Activated T-helper 9 cell treated with anti-CD3 and anti-CD28 coated beads, Interleukin-2, amount 50 U/mL, for 16 hours (primary cell): Measurements from ENCODE around the gene PHRF1.
A peak's percentile ranks its signal among the peaks of the same experiment; 100 is the strongest.
"Not testable (repeated sequence)": the region's sequence is repeated elsewhere in the genome, so short reads cannot be mapped to it uniquely, and the experiment has no call there.

ENCODE experiments used
- DNase-seq: peaks from one replicate; pipeline ENCODE4 v3.0.0-alpha.2; 2020; ENCODE audit warnings: low read depth

Gene PHRF1

GRCh38 chr11:574031-574570, 2.2 kb upstream of the PHRF1 start:
- not testable (repeated sequence) for DNase-seq

DNA sequence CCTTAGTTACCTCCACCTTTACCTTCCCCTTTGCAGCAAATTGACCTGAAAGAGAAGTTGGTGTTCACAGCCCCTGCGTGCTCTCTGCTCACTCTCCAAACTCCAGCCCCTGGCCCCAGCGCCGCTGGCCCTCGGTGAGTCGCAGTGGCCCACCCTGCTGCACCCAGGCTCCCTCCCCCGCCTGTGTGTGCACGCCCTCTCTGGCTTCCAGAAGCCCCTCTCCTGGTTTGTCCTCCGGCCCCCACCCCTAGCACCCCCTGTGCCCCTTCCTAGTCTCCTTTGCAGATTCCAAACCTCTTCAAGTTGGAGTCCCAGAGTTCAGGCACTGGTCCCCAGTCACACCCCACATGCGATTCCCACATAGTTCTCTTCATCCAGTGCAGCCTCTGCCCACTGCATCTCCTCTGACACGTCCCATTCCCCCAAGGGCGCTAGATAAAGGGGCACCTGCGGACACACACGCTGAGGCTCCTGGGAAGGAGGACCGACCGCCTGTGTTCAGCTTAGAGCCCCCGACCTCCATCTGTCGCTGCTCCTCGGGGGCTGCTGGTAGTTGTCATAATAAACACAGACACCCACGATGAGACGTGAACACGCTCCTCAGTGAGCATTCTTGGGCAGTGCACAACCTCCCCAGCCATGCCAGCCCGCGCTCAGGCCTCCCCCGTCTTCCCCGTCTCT, 1.5 kb upstream of the PHRF1 start:
- no peak for DNase-seq

GRCh38 chr11:575313-575995, 816 bp upstream of the PHRF1 start:
- DNase-seq = no peak

DNA sequence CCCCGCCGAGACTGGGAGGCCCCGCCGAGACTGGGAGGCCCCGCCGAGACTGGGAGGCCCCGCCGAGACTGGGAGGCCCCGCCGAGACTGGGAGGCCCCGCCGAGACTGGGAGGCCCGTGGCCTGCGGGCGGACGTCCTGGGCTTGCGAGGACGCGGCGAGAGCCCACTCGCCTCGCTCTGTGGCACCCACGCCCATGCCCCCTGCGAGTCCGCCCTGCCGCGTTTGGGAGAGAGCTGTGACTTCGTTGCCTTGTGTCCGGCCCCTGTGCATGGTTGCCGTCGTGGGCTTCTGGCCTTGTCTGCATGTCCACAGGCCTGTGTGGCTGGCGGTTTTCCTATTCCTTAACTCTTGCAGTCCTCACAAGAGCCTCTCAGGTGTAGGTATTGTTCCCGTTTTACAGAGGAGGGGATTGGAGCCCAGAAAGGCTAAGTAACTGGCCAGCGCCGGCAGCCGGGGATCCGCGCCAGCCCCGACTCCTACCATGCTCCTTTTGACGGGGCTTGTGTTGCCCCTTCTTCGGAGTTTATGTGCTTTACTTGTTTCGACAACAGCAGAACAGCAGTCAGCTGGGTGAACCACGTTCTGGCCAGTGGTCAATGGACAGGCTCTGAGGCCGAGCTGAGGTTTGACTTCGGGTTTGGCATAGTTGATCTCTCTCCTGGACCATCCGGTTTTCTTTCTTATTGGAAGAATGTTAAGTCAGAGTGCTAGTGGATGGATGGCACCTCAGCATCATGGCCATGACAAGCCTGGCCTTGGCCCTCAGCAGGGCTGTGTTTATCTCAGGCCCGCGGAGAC, 741 bp downstream of the PHRF1 start:
- DNase-seq = no peak

DNA sequence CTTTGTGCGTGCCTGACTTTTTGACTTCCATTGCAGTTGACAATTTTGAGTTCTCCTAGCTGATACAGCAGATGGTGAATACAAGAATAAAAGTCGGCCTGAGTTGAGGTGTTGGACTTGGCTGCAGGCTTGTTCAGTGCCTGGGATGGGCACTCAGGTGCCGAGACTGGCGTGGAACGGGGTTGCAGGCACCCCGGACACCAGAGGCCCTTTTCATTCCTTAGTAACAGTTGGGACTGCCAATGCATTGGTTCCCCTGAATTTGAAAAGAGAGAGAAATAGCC, 1.3 kb downstream of the PHRF1 start:
- no peak for DNase-seq

DNA sequence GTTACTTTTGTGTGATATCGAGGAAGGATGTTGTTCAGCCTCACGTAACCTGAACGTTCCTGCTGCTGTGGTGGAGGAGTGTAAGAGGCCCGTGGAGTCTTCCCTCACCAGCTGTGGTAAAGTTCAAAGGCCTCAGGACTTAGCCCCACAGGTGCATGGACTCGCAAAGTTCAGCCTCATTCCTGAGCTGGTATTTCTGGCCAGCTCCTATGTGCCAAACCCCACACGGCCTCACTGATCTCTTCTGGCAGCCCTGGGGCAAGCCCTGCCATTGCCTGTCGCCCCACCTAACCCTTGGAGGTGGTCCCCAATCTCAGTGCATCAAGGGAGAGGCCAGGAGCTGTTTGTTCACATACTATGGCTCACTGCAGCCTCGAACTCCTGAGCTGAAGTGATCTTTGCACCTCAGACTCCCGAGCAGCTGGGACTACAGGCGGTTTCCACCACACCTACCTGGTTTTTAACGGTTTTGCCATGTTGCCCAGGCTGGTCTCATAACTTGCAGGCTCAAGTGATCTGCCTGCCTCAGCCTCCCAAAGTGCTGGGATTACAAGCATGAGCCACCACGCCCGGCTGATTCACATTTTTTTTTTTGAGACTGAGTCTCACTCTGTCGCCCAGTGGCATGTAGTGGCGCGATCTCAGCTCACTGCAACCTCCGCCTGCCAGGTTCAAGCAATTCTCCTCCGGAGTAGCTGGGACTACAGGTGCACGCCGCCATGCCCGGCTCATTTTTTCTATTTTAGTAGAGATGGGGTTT, 2.2 kb downstream of the PHRF1 start:
- no peak for DNase-seq

DNA sequence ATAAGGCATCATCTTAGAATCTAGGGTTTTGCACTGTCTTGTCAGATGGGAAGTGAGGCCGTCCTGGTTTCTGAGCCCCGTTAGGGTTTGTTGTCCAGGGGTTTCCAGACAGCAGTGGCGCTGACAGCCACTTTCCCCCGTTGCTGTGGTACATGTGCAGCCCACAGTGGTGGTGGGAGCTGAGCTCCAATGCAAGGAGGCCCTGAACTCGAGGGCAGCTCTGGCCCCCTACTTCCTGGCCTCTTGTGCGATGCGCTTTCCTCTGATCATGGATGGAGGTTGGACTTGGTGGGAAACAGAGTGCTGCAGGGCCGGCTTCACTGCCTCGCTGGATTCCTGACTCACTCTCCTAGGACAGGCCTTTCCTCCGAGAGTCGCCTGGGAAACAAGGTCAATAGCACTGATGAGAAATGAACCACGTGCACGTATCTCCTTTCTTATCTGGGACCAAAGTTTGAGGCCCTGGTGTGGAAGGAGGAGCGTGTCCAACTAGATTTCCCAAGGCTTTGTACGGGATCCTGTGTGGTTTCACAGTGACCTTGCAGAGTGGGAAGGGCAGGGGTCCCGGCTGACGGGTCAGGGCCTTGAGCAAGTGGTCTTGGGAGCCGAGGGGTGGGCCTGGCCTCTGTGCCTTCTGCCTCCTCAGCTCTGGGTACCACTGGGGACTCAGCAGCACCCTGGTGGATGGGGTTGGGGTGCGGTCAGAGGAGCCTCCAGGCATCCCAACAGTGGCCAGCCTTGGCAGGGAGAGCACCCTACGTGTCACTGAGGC, 3.7 kb downstream of the PHRF1 start:
- DNase-seq = no peak

- no peak for DNase-seq
These were observed 5.1 kb downstream of the PHRF1 start for GRCh38 chr11:581342-581741.

DNA sequence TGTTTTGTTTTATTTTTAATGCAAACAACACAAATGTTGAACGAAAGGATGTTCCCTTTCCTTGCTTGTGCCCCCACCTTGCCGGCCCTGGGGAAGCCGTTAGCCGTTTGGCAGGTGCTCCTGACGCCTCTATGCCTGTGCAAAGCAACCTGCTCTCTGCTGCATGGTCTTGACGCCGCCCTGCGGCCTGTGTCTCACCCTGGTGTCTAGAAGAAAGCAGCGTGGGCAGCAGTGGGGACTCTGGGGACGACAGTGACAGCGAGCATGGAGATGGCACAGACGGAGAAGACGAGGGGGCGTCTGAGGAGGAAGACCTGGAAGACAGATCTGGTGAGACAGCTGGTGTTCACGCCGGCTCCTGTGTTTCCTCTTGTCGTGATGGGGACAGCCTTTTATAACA, 5.5 kb downstream of the PHRF1 start:
- DNase-seq = no peak

DNA sequence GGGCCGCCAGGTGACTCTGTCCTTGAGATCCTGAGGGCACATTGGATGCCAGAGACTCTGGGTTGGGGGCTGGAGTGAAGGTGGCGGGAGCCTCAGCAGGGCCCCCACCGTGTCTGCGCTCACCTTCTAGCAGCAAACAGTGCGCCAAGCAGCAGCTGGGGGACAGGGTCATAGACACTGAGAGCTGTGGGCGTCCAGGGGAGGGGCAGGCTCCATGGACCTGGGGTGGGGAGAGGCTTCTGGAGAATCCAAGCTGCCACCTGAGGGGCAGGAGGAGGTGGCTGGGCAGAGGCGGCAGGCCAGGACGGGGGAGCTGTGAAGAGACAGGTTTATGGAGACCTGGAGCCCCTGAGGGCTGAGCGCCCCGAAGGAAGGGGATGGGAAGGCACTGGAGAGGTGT, 8.0 kb downstream of the PHRF1 start:
- DNase-seq = no peak

DNA sequence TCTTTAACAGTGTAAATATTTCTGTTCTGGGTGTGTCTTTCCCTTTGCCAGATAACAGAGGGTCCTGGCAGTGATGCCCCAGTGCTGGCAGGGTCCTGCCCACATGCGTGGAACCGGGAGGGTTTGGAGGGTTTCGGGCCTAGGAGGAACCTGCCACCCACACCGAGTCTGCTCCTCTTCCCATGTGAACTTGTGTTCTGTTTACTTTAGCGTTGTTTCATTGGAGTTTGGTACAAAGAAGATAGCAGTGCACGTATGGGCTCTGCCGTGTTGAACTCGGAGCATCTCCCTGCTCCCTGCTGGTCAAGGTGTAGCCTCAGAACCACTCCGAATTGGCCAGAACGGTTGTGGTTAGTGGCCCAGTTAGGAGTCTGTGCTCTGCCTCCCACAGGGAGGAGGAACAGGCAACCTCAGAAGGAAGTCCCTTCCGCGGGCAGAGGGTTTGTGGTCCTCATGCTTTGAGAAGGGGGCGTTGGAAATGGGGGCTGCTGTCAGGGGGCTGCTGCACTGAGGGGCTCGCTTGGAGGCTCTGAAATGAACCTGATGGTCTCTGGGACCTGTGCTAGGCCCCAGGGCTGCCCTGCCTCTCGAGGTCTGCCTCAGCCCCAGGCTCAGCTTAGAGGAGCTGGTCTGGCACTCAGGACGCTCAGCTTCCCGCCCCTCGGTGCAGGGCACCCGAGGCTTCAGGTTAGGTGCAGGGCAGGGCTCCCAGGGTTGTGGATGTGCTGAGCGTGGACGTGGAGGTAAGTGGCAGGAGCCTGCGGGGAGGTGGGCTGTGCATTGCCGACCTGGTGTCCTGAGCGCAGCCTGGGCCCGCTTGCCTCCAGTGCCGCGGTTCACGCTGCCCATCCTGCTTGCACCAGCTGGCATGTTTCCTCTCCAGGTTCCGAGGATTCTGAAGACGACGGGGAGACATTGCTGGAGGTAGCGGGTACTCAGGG, 10.4 kb downstream of the PHRF1 start:
- no peak for DNase-seq

DNA sequence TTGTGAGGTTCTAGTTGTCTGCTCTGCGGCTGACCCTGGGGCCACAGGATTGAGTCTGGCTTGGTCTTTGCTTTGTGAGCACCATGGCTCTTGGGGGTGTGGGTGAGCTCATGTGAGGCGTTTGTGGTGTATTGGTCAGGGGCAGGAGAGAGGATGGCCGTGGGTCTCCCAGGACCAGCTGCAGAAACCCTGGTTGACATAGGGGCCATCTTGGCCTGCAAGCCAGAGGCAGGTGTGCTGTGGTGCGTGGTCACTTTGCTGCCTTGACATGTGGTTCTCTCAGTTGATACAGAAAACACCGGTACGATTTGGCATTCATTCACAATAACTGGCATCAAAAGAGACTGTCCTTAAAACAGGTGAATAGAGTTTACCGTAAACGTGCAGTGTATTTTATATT, 11.3 kb downstream of the PHRF1 start:
- DNase-seq = no peak

DNA sequence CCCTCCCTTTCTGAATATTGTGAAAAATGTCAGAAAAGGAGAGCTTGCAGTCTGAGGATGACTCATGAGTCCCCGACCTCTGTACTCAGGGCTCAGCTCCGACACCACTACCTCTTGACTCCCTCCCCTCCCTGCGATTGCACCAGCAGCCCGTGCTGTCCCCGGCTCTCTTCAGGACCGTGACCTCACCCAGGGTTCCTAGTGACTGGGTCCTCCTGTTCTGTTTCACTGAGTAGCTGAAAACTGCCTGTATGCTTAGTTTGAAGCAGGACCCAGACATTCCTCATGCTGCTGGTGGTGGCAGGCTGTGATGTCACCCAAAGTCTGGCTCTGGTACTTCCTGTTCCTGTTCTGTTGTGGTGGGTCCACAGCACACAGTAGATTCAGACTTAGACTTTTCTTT, 11.7 kb downstream of the PHRF1 start:
- DNase-seq = peak; percentile 56

GRCh38 chr11:589798-590197, 13.5 kb downstream of the PHRF1 start:
- no peak for DNase-seq

GRCh38 chr11:590997-591396, 14.7 kb downstream of the PHRF1 start:
- DNase-seq = no peak

- no peak for DNase-seq
These were observed 16.2 kb downstream of the PHRF1 start for GRCh38 chr11:592501-592900.

DNA sequence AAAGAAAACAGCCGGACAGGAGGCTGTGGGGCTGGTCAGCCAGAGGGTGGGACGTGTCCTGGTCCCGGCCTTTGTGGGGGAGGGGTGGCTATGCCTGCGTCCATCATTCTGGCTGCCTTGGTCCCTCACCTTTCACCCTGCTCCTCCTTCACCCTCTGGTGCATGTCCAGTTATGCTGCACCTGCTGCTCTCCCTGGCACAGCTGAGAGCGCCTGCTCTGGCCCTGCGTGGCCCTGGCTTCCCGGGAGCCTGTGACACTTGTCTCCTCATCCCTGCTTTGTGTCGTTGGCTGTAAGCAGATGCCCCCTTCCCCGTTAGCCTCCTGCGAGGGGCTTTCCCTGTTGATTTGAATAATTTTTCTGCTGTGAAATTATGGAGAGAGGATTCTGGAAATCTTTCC, 16.6 kb downstream of the PHRF1 start:
- no peak for DNase-seq

GRCh38 chr11:593347-593746, 17.1 kb downstream of the PHRF1 start:
- no peak for DNase-seq

DNA sequence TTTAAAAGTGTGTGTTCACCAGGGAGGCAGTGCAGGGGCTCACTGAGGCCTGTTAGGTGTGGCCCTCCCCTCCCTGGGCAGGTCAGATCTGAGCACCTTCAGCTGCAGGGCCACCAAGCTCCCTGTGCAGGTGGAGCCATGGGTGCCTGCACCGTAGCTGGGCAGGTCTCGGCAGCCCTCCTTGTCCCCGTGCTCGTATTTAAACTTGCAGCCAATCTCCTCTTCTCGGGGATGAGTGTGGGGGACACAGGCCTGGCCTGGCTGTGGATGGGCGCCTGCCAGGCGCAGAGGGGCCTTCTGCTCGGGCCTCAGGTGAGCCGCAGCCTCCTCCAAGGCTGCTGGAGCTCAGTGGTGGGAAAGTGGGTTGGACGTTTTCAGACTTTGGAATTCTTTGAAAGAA, 19.1 kb downstream of the PHRF1 start:
- no peak for DNase-seq

- no peak for DNase-seq
These were observed 20.1 kb downstream of the PHRF1 start for GRCh38 chr11:596374-596773.
